NCI-H226 (cell line): ENCODE data around the gene CNTN5.
"Not testable (repeated sequence)": the region's sequence is repeated elsewhere in the genome, so short reads cannot be mapped to it uniquely, and the experiment has no call there.

ENCODE experiments used
- DNase-seq: peaks from one replicate; pipeline ENCODE4 v3.0.0-alpha.2; 2015

Gene CNTN5

DNA sequence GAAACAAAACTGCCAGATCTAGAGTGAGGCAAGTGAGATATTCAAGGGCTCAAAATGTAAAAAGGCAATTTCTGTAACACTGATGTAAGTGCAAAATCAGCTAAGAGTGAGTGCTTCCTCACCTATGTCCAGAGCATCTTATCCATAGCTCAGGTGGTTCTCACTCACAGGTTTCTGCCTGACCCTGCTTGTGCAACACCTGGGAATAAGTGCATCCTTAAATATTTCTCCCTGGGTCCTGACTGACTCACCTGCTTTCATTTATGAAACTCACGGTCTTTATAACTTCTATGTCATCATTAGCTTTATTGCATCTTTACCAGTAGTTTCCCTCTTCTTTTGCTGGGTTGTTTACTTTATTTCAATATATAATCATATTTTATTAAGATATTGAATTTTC is 260.6 kb downstream of the CNTN5 start:
- no peak for DNase-seq

DNA sequence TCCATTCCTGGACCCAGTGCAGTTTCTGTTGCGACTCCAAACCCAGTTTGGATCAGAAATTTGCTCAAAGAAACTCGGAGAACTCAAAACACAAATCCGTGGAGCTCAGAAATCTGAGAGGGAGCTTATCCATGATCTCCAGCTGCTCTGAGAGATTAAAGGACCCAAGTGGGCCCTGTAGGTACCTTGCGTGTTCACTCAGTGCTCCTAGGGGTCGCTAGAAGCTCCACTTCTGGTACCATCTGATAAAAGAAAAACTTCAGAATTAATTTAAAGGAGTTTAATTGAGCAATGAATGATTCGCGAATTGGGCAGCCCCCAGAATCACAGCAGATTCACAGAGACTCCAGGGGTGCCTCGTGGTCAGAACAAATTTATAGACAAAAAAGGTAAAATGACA is 277.2 kb downstream of the CNTN5 start:
- DNase-seq: not testable (repeated sequence)

DNA sequence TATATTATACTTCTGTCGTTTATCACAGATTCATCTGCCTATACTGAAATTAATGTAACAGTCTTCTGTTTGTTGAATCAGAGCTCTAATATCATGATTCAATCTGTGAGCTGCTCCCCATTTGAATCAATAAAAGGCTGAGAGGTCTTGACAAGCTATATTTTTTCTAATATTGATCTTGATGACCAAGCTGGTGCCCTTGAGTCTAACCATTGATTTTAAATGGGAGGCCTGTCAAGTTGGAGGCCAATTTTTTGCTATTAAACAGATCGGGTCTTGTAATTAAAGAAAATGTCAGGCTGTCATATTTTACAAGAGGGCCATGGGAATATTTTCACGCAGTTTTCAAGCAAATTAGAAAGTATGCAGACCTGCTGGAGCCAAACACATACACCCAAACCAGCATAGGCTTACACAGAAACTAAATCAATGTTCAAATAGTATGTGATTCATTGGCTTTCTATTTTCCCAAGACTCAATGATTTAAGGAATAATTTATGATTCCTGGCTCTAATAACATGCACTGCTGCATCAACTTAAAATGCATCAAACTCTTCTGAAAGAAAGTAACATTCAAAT is 286.9 kb downstream of the CNTN5 start:
- no peak for DNase-seq

DNA sequence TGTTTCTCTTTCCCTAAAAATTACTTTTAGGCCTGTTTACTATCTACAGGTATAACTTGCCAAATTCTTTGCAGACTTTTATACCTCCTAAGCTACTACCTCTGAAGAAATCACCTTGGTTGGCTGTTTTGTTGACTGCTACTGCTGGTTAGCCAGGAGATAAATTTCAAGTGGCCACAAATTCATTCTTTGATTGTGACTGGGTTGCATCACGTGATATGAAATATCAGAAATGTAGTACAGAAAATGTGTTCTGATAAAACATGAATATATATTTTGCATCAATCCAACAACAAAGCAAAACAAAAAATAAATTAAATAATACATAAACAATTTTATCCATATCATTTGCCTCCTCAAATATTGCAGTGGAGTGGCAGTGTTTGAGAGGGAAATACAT is 291.1 kb downstream of the CNTN5 start:
- DNase-seq: no peak

DNA sequence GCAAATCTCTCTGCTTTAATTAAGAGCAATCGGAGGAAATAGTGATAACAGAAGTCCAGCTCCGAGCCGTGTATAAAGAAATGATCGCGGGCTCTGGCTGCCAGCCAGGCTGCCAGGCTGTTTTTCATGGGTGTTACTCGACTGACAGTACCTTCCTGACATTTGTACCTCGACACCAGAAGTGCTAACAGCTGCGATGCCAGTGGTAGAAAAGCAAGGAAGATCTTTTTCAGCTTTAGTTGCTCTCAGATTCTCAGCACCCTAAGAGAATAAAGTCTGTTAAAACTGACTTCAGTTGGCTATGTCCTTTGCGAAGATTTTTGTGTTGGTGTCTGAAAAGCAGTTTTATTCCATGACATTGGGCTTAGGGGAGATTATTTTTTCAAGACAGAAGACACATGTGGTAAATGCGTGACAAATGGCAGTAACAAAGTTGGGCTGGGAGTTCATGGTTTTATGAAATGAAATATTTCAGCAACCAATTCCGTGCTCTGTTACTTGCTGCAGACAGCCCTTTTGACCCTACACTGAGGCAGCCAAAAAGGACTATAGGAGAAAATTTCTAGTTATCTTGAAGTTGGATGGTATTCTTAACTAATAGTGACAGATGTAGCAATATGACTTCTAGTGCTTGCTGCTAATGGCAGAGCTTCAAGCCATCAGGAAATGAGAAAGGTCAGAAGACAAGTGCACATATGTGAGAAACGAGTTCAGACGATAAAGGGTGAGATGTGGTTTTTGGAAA is 296.2 kb downstream of the CNTN5 start:
- DNase-seq: no peak

DNA sequence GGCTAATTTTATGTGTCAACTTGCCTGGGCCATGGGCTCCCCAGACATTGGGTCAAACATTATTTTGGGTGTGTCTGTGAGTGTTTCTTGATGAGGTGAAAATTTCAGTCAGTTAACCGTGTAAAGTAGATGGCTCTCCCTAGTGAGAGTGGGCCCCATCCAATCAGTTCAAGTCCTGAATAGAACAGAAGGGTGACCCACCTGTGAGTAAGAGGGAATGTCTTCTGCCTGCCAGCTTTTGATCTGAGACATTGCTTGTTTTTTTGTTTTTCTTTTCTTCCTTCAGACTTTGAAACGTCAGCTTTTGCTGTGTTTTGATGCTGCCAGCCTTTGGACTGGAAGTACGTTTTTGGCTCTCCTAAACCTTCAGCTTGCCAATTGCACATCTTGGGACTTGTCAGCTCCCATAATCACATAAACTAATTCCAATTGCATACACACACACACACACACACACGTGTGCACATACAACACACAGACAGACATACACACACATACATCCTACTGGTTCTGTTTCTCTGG is 300.1 kb downstream of the CNTN5 start:
- DNase-seq: no peak

DNA sequence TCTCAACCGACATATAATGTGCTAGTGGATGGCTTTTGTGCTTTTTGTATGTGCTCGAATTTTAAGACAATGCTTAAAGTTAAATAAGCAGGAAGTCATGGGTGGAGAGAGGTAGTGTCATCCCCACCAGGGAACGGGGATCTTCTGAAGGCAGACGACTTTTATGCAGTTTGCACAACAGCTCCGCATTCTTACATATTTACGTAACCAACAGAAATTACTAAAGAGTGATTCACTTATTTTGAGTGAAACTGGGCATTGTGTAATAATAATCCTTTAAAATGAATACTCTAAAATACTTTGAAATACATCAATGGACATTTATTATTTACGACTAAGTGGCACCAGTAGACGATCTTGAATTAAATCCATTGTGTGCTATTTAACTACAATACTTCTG is 305.1 kb downstream of the CNTN5 start:
- DNase-seq: peak; percentile 94

DNA sequence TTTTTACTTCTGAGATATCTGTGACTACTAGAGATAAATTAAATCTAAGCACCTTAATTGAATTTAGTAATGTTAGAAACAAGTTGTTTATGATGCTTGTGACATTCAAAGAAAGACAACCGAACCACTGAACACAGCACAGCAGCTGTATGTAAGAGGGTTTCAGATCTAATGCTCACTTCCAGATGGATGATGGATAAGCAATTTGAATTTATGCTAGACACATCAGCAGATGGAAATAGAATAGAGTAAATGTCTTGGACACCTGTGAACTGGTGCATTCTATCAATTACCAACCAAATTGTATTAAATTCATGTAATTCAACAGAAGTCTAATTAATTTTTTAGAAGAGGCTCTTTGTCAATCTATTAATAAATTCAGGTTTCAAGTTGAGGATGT is 306.3 kb downstream of the CNTN5 start:
- no peak for DNase-seq

DNA sequence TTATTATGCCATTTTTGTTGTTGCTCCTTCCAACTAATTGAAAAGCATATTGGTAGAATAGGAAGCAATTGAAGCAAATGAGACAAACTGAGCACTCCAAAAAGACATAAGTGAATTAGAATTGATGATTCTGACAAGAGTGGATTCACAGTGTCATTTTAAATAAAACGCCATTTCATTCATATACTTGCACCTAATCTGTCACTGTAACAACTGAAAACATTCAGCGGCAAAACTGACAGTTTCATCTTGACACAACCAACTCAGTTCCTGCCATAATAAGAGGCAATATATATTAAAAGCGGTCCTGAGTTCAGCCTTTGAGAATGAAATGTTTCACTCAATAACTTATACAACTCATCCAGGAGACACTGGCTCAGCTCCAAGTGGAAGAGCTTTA is 306.8 kb downstream of the CNTN5 start:
- DNase-seq: no peak

DNA sequence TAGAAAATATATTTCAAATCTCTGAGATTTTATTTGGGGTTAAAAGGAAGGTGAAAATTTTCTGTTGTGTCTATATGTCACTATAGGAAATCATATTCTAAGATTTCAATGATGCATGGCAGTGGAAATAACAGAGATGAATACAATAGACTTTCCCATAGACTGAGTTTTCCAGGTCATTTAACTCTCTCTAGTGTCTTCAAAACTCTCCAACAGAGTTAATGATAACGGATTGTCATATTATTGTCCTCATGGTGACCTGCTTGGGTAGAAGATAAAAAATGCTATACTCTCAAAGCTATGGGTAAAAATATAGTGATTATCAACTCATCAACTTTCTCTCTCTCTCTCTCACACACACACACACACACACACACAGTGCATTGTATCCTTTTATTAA is 312.9 kb downstream of the CNTN5 start:
- DNase-seq: no peak

DNA sequence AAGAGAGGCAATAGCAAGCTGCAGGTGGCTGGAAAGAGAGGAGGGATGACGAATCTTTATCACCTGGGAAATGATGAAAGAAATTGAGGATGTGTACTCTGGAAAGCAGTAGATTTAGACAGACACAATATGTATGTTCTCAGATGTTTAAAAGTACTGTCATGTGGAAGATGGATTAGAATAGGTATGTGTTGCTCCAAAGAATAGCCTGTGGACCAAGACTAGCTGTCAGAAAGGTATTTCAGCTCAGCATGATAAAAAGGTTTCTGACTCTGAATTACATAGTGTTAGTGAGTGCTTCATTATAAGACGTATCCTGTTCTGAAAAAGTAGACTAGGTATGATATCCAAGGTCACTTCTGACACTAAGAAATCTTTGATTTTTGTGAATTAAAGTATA is 322.4 kb downstream of the CNTN5 start:
- DNase-seq: peak; percentile 11

DNA sequence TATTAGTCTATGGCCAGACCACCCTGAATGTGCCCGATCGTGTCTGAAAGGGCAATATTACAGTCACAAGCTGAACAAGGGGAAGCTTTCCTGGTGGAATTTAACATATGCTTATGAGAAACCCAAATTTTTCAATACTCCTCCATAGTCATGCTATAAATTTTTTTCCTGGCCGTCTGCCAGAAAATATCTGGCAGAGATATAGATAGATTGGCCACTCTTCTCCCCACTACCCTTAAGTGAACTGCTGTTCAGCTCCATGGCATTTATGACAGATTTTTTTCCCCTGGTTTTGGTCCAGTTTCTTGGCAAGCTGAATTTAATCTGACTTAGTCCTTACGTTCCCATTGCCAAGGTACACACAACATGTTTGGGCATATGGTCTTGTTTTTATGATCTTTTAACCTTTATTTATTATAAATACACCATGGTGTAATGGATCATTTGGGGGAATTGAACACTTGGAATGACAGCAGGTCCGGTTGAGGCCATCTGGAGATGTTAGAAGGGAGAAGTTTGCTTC is 328.5 kb downstream of the CNTN5 start:
- DNase-seq: no peak

DNA sequence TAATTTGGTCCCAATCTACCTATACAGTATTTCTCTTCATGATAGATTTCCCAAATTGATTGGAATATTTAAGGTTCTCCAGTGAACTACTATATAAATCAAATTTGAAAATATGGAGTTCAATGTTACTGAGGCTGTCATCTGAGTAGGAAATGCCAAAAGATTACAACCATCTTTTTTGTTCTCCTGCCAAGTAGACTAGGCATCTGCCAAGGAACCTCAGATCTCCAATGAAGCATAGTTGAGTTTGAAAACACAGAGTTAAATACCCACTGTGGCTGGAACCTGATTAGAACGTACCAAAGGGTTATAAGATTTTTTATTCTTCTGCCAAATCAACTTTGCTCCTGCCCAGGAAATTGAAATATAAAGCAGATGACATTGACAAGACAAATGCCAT is 330.9 kb downstream of the CNTN5 start:
- peak; percentile 80 for DNase-seq

DNA sequence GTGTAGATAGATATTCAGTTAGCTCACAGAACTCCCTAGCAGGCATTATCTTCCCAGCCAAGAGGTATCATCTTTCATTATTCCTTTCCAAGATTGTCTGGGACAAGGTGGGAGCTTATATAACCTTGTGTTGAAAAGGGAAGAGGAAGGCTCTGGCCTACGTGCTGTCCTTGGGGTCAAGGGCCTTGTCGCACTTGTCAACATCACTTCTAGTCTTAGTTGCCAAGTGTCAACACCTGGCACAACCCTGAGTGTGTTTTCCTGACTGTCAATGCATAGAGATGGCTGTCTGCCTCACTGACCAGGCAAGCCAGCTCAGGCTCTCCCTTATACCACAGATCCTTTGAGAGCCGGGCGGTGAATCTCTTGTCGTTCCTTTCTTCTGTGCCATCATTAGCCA is 331.9 kb downstream of the CNTN5 start:
- DNase-seq: no peak

DNA sequence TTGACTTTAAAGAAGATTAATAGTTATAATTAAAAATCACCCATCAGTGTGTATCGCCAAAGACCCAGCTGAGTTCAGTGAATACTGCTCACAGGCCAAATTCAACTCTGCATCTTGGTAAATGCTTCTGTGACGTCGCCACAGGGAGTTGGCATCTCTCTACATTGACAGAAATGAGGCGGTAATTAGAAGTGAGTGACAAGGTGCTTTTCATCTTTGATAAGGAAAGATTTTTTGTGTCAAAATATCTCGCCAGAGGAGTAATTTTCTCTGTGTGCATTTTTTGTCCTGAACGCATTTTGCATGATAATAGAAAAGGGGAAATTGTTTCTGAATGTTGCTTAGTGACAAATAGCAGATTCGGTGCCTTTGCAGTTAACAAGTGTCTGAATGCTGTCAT is 345.8 kb downstream of the CNTN5 start:
- no peak for DNase-seq

DNA sequence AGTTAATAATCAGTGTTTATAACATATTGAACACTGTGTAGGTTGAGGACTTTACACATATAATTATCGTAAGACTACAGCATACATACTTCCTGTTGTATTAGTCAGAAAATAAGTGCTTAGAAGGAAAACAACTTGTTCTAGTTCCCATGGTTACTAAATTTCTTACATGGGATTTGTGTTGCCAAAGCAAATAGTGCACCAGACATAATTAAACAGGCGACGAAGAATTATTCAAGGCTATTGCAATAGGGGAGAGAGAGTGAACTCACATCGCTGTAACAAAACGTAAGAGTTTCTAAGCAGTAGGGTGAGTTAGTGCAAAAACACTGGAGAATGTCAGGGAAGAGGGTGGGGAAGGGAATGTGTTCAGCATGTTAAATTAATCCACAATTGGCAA is 347.8 kb downstream of the CNTN5 start:
- no peak for DNase-seq

DNA sequence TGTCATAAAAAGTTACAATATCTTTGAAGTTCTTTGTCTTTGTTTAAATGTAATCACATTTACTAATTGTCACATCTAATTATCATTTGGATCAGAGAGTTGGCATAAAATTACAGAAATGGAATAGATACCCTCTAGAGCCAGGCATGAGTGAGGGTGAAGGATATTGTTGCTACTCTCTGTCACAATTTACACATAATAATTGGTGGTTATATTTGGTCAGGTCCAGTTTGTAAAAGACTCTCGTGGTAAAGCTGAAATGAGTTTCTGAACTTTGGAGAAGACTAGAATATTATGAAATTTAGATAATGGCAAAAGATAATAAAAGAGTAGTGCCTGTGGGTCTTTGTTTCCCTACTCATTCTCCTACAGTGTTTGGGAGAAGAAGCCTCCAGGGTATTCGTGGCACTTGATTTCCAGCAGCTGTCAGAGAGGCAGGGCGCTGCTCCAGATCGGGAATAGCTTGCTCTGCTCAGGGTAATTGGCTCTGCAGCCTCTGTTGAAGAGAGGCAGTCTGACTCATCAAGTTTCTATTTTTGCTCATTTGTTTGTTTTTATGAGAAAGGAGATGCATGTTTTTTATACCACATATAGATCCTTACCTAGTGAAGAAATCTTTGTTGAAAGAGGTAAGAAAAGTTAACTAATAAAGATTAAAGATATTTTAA is 349.9 kb downstream of the CNTN5 start:
- DNase-seq: peak; percentile 74

DNA sequence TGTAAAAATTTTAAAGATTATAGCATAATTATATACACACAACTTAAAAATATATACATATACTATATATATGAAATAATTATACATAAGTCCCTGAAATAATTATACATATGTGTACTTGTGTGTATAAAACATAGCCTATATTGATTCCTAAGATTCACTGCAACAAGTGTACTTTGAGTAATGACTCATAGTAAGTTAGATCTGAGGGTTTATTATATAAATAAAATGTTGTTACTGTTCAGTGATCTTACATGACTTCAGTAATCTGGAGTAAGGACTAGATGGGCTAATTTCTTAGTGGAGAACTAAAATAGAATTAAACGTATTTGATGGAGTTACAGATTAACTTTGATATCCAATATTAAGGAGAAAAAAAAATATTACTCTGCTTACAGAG is 350.5 kb downstream of the CNTN5 start:
- no peak for DNase-seq

DNA sequence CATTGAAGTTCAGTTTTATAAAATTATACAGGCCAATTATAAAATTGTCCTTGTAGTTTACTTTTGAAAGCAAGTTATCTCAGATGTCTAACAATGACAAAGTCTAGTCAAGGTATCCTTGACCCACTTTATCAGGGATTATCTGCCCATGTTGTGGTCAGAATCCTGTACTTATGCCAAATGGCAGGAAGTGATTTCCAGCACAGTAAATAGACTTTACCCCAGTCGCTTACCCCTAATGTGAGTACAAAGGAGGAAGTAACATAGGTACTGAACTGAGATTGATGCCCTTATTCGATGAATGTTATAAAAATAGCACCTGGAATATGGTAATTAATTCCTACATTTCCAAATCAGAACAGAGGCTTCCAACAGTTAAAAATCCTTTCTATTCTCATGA is 355.7 kb downstream of the CNTN5 start:
- no peak for DNase-seq

DNA sequence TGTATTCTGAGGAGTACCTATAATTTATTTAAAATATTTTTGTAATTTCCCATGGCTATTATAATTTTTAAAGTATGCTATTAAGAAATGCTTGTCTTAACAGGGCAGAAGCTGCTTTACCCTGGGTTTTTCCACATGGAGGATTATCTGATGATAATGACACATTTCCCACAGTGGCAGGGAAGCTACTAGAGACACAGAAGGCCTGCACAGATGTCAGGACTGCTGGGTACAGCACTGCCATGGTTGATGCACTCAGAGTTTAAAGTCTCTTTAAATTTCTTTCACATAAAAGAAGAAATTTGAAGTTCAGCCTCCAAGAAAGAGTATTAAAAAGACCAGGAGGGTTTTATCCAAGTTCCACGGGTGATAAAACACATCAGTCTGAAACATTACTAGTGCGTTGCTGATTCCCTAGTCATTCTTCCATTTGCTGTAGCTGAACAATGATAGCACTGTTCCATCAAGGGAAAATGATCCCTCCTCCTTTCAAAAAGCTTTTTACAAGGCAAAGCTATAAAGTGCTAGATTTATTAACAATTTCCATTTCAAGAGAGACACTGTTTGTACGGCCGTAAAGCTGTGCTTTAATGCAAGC is 363.0 kb downstream of the CNTN5 start:
- no peak for DNase-seq

DNA sequence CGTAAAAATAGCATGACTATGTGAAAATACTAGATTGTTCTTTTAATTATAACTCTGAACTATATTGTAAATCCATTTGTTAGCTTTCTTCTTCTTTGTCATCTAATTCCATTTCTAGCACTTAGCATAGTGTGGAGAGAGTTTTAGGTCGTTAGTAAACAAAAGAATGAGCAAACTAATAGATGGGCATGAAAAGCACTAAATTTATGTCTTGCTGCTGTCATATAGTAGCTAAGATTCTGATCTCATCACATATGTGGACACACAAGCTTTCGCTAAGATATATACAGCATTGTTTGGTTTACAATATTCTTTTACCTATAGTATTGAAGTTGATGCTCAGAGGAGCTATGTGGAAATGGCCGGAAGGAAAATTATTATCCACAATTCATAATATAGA is 370.5 kb downstream of the CNTN5 start:
- no peak for DNase-seq

DNA sequence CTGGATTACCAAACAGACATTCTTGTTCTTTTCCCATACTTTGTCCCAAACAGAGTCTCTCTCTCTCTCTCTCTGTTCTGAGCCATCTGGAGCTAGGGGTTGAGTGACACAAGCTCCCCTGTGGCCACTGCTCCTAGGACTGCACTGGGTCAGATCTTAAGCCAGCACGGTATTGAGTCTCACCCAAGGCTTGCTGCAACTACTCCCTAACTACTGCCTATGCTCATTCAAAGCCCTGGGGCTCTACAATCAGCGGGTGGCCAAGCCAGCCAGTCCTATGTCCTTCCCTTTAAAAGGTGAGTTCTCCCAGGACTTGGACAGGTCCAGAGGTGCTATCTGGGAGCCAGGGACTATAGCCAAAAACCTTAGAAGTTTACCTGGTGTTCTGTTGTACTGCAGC is 385.6 kb downstream of the CNTN5 start:
- DNase-seq: no peak

DNA sequence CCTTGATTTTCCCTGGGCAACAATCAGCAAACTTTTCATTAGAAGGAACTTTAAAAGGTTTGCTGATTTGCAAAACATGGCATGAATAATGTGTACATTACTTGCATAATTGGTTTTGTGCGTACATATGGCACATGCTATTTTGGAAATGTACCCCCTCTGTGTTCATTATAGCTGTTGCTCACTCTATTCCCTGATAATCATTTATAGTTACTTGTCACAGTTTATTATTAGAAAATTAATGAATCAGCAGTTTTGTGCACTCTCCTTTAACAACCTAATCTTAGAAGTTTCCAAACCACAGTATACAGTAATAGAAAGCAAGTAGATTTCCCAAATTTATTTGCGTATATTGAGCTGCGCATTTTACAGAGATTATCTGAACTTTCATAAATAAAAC is 389.9 kb downstream of the CNTN5 start:
- no peak for DNase-seq
